Measurements from ENCODE around the gene PPP1R1C.

PPP1R1C gene

DNA sequence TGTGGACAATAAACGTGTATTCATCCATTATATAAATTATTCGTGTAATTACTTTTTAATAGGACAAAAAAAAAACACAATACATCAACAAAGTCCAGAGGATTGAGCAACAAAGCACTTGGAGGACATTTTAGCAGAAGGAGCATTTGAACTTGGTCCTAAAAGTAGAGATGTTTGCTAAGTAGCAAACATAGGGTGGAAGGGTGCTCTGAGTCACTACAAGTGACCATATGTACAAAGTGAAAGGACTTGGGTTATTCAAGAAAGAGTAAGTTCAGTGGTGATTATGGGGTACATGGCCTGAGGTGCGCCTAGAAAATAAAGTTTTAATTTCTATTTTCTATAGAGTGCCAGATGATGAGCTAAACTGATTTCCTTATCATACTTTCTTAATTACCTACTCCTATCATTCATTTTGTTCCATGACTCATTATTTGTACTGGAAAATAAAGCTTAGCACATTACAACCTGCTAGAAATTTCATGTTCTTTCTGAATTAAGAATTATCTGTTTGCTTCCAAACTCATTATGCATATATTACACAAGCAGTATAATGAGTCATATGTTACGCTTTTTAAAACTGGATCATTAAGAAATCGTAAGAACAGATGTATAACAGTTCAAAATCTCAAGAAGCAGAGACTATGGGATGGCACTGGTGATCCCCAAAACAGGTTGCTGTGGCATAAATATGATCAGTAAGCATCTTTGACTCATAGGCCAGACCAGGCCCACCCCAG, 13.1 kb upstream of the PPP1R1C start:
- no peak for DNase-seq

DNA sequence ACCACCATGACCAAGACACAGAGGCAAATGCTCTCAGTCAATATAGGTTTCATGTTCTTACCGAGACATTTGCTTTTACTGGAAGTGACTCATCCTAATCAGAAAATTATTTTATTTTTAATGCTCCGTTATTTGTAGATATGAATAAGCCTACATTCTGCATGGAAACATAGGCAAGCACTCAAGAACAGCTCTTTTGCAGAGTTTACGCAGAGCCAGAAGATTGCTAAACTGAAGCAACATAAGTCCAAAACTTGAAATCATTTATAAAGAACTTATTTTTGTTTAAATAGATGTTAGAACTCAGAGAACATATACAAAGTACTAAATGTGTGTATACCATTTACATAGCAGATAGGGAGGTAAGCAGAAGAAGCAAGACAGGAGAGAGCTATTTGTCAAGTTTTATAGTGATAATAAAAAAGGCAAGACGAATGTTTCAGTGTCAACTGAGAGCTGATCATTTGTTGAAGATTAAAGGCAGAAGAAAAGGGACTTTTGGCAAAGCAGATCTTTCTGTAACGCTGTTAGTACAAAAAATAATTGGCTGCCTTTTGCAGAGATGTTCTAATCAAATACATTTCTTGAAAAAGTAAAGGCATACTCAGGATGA, 12.4 kb upstream of the PPP1R1C start:
- DNase-seq, result no peak

DNA sequence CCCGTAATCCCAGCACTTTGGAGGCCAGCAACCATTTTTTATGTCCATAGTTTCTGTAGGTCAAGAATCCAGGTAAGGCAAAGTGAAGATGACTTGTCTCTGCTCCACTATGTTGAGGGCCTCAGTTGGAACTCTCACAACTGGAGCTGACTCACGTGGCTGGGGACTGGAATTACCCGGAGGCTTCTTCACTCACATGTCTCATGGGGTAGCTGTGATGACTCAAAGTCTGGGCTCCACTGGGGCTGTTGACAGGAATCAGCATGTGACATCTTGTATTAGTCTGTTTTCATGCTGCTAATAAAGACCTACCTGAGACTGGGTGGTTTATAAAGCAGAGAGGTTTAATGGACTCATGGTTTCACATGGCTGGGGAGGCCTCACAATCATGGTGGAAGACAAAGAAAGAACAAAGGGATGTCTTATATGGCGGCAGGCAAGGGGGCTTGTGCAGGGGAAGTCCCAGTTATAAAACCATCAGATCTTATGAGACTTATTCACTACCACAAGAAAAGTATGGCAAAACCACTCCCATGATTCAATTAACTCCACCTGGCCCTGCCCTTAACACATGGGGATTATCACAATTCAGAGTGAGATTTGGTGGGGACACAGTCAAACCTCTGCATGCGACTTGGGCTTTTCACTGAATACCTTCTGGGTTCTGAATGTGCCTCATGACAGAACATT, 7.8 kb upstream of the PPP1R1C start:
- no peak for DNase-seq

DNA sequence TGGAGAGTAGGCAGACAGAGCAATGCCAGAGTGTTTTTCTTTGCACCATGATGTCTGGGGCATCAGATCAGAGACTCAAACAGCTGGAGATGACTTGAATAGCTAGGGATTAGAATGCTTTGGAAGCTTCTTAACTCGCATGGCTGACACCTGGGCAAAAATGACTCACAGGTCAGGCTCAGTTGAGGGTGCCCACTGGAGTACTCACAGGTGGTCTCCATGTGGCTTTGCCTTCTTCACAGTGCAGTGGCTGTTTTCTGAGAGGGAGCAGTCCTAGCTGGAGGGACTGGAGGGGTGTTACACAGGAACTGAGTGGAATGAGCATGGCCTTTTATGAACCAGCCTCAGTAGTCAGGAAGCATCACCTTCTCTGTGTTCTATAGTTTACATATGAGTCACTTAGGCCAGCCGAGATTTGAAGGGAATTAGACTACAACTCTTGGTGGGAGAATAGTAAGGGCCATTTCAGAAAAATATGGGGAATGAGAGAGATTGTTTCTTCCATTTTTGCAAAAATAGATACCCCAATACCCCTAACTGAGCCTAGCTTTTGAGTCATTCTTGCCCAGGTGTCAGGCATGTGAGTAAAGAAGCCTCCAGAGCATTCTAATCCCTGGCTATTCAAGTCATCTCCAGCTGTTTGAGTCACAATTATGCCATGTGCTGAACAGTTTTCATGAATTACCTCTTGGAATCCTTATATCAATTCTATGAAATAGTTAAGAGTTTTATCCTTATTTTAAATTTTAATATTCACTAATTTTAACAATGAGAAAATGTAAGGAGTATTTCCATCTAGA, 7.1 kb upstream of the PPP1R1C start:
- DNase-seq, result no peak

DNA sequence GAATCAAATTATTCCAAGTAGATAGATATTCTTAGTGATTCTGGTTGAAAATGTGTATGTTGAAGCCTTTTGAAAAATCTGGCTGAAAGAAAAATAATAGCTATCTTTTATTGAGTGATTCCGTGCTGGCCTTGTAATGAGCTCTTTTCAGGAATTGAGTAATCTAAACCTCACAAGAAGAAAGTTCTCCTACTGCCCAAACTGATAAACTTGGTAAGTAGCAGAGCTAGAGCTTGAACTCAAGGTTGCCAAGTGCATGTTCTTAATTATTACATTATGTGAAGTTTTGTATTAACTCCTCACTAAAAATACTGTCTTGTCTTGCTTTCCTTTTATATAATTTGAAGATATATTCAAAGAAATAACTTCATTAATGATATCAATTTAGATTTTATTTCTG, 1.6 kb upstream of the PPP1R1C start:
- no peak for DNase-seq

DNA sequence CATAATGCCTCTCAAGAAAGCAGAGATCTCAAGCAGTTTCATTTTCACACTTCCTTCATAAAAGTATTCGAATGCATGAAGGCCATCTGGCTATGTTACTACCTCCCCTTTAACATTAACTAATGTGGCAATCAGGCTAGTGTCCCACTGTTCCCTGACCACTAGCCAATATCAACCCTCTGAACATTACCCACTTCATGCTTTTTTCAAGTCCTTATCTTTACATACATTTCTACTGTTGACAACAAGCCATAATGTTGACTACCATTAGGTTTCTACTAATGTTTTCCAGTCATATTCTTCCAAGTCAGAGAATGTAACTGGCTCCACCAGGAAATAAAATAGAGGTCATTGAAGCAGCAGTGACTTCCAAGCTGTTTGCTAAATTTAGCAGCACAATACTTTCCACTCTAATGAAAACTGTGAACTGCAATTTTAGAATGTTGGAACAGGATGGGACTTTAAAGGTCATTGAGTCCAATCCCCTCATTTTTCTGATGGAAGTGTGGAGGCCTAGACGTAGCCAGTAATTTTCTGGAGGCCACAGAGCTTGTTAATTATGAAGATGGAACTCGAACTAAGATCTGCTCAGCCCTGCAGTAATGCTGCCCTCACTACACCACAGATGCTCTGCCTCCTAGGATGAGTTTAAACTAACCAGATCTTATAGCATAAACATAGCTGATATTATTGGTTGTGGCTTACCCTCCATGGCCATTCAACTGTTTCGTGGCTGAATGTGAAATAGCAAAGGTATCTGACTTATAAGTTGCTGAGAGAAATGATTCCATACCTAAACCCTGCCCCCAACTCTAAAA, 630 bp upstream of the PPP1R1C start:
- no peak for DNase-seq

DNA sequence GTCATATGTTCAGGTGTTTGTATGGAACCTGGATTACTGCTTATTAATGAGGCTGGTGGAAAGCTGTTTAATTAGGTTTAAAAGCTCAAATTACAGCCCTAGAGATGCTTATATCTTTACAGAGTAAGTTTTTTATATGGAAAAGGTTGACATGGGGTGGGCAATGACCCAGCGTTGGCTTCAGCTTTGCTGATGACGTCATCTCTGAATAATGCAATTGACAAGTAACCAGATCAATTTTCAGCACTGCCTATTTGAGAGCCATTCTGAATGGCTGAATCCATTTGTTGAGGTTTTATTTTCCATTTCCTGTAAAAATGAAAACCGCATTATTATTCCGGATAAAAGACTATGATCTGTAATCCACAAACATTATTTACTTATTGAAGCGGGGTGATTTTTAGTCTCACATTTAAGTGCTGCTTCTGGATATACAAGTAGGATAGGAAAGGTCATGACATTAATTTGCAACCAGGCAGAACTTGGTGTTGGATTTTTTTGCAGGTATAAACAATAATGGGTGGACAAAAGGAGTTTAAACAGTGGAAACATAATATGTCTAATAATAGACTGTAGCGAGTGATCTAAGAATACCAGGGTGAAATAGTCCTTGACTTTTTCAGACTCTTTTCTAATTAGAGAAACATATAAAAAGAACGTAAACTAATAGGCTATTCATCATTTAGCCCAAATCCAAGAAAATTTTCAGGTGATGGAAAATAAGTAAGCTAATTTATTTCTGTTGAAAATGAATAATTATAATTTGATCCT, 2.7 kb downstream of the PPP1R1C start:
- DNase-seq, result no peak

DNA sequence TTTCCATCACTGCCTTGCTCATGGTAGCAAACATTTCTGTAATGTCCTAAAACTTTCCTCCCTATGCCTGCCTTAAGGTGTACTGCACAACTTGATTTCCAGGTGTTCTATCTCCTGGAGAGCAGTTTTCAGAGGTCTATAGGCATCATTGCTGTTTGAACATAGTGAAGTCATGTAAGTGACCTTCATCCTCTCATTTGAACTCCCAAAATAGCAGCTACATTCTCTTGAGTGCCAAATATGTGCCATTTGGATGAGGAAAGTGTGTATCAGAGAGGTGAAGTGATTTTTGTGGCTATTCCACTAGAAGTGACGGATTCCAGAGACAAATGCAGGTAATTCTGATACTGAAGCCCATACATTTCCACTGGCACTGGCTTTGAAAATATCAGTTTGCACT, 3.4 kb downstream of the PPP1R1C start:
- no peak for DNase-seq

DNA sequence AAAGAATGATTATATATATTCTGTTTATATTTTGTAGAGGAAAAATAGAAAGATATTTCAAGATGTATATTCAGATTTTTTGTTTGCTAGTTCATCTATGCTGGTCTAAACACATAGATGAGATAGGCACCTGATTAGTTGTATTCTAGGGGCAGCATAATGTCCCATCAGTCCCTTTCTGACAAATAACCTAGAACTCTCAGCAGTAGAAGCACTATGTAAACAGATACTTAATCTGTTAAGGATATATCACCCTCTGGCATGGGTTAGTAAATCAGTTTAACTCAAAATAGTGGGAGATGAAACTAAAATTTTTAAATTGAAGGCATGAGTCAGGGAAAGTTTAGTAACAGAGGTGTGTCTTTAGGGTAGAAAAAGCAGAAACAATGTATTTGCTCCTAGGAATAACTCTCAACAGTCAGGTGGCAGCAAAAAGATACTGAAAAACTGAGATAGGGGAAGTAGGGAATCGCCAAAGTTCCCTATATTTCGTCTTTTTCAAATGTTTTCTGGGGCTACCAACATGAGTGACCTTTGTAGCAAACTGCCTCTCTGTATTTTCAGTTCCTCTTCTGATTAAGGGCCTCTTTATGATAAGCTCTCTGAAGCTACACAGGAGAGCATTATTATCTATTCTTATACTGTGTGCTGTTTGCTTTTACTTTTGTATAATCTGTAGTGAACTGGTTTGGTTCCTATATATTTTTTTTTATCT, 5.7 kb downstream of the PPP1R1C start:
- DNase-seq, result no peak

DNA sequence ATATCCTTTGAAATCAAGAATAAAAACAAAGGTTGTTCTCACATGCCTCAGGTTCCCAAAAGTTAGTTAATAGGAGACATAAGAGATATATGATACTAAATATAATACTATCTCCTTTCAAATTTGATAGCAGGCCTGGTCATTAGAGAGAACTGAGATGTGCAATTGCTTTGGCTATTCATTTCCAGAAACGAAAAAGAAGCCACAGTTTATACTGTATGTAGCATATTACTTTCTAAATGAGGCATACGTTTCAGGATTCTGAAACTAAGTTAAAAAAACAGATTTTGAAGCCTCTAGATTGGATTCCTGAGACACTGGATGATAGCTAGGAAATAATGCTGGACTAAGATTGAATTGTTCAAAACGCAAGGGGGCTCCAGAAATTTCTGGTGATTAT, 7.1 kb downstream of the PPP1R1C start:
- DNase-seq, result no peak

DNA sequence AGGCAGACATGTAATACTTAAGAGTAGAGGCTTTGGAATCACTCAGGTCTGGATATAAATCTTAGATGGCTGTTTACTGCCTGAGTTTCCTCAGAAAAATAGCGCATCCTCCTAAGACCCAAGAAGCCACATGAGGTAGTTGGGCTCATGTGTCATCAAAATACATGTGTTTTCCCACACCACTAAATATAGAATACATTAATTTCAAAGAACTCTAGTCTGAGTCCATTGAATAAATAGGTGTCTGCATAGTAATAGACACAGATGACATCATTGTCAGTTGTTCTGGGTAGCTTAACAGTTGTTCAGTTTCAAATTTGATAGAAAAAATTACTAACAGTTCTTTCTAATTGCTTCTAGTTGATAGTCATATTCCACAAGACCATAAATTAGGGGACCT, 9.6 kb downstream of the PPP1R1C start:
- no peak for DNase-seq

DNA sequence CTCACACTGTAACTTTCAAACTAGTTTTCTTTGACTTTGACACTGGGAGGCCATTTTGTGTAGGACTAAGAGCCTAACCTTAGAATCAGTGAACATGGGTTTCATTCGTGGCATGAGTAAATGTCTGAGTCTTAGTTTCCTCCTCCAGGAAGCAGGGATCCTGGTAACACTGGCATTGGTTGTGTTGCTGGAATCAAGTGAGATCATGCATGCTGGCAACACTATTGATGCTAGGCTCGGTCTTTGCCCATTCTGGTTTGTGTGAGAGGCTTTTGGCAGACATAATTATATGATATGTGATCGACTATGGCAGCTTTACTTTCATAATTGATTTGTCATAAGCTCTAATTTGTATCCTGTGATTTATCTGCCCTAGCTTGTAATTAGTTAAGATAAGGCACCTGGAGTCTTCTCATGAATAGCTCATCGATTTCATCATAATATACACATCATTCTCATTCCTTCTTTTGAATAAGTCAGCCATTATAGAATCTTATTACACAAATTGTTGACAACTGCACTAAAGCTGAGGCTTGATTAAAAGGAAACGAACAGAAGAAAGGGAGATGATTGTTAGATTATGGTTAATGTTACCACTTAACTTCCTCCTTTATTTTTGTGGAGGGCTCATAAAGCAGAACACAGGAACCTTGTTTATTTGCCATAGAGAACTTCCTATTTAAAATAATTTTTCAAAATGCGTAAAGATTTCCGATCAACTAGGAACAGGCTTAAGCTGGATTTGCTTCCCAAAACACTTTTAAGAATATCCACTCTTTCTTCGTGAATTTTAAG, 12.6 kb downstream of the PPP1R1C start:
- peak; percentile 93 for DNase-seq

DNA sequence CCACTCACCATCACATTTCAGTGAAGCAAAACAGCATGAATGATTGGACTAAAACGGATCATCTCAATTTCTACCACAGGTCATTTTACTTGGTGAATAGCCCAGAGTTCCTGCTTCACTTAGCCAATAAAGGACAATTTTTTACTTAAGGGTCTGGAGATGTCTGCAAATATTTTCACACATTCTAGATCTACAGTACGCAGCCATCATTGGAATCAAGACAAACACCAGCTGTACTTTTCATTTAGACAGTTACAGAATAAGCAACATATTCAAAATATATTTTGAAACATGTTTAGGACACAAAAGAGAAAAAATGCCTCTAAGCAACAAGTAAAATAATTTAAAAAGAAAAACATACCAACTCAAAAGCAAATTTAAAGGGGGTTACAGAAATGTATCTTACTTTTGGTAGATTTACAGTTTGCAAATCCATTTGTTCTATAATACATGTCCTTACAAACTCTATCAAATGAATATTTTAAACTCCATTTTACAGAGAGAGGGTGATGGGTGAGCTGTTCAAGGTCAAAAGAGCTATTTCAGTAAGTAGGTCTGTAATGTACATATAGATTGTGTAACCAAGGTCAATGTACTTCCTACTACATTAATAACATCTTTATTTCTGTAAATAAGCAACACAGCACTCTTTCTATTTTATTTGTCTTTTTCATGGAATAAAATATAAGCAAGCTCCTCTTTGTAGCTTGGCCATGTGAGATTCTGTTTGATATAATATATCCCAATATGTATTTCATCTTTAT, 13.4 kb downstream of the PPP1R1C start:
- no peak for DNase-seq

DNA sequence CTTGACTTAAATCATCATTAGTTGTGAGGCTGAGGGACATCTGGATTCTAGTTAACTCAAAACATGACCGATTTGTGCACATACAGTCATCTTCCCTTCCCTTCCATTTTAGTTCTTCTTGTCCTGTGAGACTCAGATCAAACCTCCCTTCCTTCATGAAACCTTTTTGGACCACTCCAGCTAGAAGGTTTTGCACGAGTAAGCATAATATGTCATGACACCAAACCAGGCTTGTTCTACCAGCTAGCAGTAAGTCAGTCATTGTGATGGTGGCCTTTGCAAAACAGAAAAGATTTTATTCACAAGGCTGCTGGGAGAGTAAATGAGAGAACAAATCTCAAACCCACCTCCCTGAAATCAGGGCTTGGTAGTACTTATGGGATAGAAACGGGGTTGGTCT, 14.3 kb downstream of the PPP1R1C start:
- no peak for DNase-seq

DNA sequence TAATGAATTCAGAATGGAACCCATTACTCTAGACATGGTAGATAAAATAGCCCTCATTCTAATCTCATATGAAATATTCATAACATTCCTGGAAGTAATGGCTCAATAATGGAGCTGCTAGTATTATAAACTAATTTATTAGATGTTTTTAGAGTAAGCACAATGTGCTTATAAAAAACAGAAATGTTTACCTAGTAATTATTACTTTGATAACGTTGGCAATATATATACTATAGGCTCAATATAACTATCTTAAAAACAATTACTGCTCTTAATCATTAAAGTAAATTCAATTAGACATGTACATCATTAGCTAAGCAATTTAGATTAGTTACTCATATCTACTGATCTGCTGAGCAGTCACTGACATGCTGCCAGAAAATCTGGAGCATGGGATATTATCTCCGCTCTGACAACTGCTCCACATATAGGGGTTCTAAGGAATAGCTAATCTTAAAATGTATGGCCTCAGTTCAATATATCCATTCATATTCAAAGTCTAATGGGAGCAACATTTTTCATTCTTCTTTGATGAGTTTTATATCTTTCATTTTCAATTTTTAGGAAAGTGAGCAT, 19.4 kb downstream of the PPP1R1C start:
- DNase-seq, result no peak

DNA sequence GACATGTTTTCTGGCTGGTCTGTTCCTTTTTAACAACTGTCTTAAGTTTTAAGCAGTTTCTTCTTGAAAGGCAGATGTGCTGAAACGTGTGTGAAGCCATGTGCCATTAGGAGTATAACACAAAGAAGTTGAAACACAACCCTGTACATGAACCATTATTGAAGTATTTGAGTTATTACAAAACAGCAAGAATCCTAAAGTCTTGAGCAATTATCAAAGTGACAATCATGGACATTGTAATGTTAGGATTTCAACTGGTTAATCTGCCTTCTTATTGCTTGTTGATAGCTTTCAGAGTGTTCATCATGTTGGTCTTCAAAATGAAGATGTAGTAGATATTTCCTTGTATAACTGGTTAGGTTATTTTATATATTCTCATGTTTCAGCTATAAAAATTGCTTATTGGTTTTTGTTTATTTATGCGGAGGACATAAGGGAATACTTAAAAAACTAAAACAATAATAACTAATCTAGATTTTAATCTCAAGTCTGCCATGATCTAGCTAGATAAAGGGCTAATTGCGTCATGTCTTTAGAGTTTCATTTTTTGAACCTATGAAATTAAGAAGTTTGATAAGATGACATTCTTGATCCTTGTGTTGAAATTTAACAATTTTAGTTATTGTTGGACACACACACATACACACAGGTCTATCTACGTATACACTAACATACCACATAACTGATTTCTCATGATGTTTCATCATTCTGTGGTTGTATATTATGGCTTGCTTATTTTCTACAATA, 21.1 kb downstream of the PPP1R1C start:
- no peak for DNase-seq

DNA sequence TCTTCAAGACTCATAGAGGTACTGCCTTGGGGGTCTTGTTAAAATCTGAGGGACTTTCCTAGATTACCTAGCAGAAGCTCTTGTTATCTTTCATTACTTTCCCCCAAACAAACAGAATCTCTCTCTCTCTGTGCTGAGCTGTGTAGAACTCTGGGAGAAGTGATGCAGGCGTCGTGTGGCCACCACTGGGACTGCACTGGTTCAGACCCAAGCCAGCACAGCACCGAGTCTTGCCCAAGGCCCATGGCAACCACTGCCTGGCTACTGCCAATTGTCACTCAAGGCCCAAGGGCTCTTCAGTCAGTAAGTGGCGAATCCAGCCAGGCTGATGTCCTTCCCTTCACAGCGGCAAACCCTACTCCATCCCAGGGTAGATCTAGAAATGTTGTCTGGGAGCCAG, 28.6 kb downstream of the PPP1R1C start:
- DNase-seq, result no peak

Measured in NCI-H2081 treated with DMSO at 0.1 percent for 48 hours (cell line).